ENCODE results near the gene TMEM106C. TPM values are rescaled to one million over a fixed set of nuclear protein-coding genes. Genes with fewer than 3 reads are reported as not detected.

TMEM106C gene
- polyA plus RNA-seq, 3 donors from 2014 or later, result 56.9 to 73.5 (median 62.6) TPM

DNA sequence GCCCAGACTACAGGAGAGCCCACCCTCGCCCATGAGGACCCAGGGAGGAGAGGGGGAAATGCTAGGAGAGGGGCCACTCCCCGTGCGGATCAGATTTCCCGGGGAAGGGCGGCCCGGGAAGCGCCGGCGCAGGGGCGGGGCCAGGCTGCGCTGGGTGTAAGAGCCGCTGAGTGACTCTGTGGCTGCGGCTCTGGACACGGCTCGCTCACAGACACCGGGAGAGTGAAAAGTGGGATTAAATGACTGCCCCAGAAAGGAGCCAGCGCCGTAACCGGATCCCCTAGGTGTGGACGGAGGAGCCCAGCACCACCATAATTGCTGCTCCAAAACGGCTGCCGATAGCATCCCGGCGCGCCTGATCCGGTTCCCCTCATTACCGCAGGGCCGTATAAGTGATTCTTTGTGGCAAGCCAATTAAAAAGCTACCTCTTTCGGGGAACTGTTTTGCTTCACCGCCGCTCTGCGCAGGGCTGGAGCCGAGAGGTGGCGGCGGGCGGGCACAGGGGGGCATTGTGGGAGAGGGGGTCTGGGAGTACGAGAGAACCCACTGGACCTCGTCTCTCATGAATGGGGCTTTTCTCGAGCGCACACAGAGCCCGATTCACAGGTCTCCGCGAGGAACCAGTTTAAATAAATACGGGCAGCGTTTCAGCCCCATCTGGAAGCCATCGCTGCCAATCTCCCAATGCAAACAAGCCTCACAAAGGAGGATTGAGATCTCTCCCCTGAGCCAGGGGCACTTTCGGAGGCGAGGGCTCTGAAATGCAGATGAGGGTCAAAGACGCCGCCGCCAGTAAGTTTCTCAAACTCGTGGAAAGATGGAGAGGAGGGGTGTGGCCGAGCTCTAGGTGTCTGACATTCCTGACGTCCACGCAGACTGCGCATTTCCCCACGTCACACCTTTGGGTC lies 38.4 kb downstream of the TMEM106C start:
- Mint-ChIP-seq H3K9me3 (no peaks in the 10 kb centered on the region), H3K4me3 (peak overlapping the region; percentile 46 to 71 (median 53)), H3K4me1 (peaks cover 24 to 39% of the 10 kb centered on the region in 2 donors), H3K36me3 (no peaks in the 10 kb centered on the region), H3K27me3 (ENCODE audit: low read depth in 3 of 3) (peaks cover 28 to 49% (median 34%) of the 10 kb centered on the region in 3 donors), H3K27ac (no peak overlapping the region)
- no peak for DNase-seq

DNA sequence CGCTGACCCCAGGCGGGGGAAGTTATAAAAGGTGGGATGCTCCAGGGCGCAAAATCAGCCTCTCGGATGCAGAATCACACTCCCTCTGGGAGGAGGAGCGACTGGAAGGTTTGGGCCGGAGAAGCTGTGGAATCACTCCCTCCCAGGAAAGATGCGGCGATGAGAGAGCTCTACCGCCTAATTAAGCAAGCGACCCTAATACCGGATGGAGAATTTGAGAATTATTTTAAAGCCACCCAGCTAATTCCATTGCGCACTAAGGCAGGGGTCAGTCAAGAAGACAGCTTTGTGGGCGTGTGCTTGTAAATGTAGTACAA lies 39.0 kb downstream of the TMEM106C start:
- no peak for DNase-seq
- peaks cover 29 to 50% (median 34%) of the 10 kb centered on the region in 3 donors for H3K27me3 Mint-ChIP-seq (ENCODE audit: low read depth in 3 of 3)
- no peaks in the 10 kb centered on the region for H3K36me3 Mint-ChIP-seq
- H3K4me1 Mint-ChIP-seq, result peaks cover 24 to 39% of the 10 kb centered on the region in 2 donors
- no peak overlapping the region for H3K27ac Mint-ChIP-seq
- H3K9me3 Mint-ChIP-seq, result no peaks in the 10 kb centered on the region
- H3K4me3 Mint-ChIP-seq, result peak overlapping the region in 4 of 5 donors; percentile 8 to 44 (median 14)

DNA sequence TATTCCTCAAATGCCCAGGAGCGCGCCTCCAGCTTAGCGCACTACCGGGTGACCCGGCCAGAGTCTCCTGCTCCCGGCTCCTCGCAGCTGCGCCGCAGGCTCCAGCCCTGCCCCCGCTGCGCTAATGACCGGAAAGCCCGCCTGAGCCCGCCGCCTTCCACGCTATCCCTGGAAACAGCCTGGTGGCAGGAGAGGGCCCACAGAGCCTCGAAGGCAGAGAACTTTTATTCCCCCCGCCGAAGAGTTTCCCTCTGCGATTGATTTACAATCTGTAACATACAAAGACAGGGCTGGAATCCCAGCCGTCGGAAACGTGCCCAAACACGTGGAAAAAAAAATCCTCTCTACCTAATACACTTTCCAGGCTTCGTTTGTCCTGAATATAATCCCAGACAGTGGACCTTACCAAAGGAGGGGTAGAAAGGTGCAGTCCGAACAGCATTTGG lies 39.4 kb downstream of the TMEM106C start:
- H3K27ac Mint-ChIP-seq, result no peak overlapping the region

DNA sequence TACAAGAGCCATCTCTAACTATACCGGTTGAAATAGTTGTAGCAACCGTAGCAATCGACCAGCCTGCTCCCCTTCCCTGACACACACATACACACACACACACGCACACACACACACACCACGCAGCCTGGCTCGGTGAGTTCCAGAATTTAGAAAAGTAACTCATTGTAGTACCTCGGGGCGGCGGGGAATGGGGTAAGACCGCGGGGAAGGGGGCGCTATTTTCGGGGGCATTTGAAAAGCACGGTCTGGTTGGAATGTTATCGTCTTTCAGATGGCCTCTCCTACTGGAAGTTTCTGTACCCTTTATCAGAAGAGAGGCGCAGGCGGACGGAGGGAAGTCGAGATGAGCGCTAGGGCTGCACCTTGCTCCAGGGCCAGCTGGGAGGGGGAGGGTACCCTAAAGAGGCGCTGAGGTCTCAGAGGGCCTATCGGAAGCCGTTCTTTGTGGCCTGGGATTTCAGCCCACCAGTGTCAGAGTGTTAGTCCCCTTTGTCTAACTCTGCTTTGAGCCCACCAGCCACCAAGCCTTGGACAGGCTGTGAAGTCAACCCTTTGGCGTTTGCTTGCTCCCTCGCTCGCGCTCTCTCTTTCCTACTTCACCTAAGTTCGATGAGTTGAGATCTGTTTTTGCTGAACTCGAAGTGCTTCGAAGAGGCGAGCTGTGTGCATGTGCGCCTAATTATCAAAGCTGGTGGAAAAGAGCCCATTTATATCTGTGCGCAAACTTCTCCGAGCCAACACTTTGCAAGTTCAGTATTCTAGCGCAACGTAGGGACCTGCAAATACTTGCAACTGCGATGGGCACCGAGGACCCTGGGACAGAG lies 40.0 kb downstream of the TMEM106C start:
- Mint-ChIP-seq H3K36me3 (no peaks in the 10 kb centered on the region), H3K27ac (no peak overlapping the region), H3K9me3 (no peaks in the 10 kb centered on the region), H3K27me3 (ENCODE audit: low read depth in 3 of 3) (peaks cover 28 to 49% (median 37%) of the 10 kb centered on the region in 3 donors), H3K4me1 (peaks cover 24 to 39% of the 10 kb centered on the region in 2 donors), H3K4me3 (peak overlapping the region in 4 of 5 donors; percentile 12 to 63 (median 32))
- DNase-seq, result no peak

More for the DNA sequence above, 39.4 kb downstream of the TMEM106C start:
- Mint-ChIP-seq H3K4me3 (peak overlapping the region in 2 of 5 donors; percentile 37 to 44), H3K4me1 (peaks cover 24 to 39% of the 10 kb centered on the region in 2 donors), H3K9me3 (no peaks in the 10 kb centered on the region), H3K36me3 (no peaks in the 10 kb centered on the region), H3K27me3 (ENCODE audit: low read depth in 3 of 3) (peaks cover 29 to 49% (median 36%) of the 10 kb centered on the region in 3 donors)
- DNase-seq, result no peak

DNA sequence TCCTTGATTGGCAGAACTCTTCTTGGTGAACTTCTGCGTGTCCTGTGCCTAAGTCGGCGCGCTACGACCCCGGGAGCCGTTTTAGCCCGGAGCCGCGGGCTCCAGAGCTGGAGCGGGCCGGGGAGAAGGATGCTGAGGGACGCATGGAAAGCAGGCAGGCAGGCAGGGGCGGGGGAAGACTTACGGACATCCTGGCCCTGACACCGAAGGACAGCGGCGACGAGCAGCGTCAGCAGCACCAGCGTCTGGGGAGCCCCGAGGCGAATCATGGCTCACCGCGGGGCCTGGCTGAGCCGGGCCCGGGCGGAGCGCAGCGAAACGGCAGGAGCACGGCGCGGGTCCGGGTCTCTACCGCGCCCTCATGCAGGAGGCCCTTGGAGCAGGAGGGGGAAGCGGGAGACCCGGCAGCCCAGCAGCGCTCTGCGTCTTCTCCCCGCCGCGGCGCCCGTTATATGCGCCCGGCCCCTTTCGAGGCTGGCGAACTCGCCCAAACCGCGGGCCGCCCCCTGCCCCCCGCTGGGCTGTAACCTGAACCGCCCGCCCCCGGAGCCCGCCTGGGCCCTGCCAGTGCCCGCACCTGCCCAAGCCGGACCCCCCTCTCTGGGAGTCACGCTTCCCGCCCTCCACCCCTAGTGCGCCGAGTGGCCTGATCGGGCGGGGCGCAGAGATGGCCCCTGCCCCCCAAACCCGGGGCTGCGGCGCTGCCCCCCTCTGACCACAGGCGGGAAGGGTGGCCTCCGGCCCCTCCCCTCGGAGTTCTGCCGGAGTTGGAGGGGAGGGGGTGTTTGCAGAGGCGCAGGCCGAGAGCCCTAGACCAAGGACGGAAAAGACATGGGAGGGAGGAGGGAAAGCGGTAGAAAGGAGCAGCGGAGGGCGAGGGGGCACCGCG lies 40.9 kb downstream of the TMEM106C start, which contains the start of gene COL2A1:
TSS of gene COL2A1 (minus strand) at position 424 of the 889 bp plus-strand sequence. CDS start at position 269, 155 bp downstream.
- H3K36me3 Mint-ChIP-seq, result no peaks in the 10 kb centered on the region
- H3K9me3 Mint-ChIP-seq, result no peaks in the 10 kb centered on the region
- H3K27me3 Mint-ChIP-seq (ENCODE audit: low read depth in 3 of 3), result peaks cover 24 to 49% (median 35%) of the 10 kb centered on the region in 3 donors
- H3K27ac Mint-ChIP-seq, result no peak within 1 kb of the TSS
- DNase-seq, result no peak
- H3K4me1 Mint-ChIP-seq, result peaks cover 24 to 39% of the 10 kb centered on the region in 2 donors
- H3K4me3 Mint-ChIP-seq, result peak within 1 kb of the TSS; percentile 4 to 63 (median 12)

DNA sequence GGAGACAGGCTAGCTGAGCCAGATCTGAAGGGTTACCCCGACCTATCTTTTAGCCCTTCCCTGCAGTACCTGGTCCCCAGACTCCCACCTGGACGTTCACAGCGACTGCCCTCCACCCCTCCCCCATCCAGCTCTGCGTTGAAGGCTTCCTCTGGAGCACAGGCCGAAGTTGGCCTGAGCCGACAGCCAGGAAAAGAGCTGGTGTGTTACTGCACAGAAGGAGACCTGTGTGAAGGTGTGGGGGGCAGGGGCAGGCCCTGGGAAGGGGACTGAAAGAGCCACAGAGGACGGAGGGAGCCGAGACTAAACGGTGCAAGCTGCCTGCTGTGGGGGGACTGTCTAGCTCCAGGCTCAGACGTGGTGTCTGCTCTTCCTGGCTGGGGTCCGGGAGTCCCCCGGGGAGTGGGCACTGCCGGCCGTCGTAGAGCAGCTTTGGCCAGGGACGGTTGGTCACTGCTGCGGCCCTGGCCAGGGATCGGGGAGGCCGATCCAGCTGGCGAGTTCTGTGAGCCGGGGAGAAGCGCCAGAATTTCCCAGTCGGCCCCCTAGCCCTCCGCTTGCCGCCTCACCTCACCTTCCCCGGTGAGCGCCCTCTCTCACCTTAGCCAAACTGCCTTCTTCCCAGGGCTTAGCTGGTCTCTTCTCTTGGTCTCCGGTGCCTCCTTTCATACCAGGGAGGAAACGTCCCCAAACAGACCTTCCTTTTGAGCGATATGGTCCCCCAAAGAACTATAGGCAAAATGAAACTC lies 41.8 kb downstream of the TMEM106C start:
- Mint-ChIP-seq H3K36me3 (no peaks in the 10 kb centered on the region), H3K27me3 (ENCODE audit: low read depth in 3 of 3) (peaks cover 22 to 51% (median 32%) of the 10 kb centered on the region in 3 donors), H3K4me3 (peak overlapping the region in 4 of 5 donors; percentile 48 to 69 (median 61)), H3K9me3 (no peaks in the 10 kb centered on the region), H3K4me1 (peaks cover 24 to 39% of the 10 kb centered on the region in 2 donors), H3K27ac (no peak overlapping the region)
- no peak for DNase-seq

DNA sequence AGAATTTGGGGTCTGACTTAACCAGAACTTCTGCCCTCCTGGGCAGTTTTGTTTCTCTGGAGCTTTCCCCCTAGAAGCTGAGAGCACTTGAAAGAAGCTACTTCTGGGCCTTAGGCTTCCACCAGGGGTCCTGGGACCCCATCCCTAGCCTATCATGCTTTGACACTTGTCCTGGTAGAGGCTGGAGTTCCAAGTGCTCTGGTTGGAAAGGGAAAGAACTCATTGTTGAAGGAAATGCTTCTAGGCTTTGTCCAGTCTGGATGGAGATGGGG lies 42.3 kb downstream of the TMEM106C start:
- Mint-ChIP-seq H3K36me3 (no peaks in the 10 kb centered on the region), H3K4me1 (peaks cover 24 to 39% of the 10 kb centered on the region in 2 donors), H3K9me3 (no peaks in the 10 kb centered on the region), H3K27ac (no peak overlapping the region), H3K4me3 (peak overlapping the region in 2 of 5 donors; percentile 54 to 68), H3K27me3 (ENCODE audit: low read depth in 3 of 3) (peaks cover 22 to 46% (median 30%) of the 10 kb centered on the region in 3 donors)
- no peak for DNase-seq

DNA sequence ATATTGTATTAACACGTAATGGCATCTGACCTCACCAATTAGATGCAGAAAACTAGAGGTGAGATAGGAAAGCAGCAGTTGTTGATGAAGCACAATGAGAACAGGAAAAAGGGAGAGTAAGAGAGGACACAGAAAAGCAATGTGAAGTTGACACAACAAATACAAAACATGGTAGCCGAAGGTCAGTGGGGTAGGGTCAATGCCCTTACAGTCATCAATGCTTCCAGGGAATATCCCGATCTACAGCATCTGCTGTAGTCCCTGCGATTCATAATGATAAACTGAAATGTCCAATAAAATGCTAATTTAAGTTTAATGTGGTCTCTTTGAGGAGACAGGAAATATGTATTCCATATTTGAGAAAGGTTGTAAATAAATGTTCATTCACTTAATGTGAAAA lies 43.8 kb downstream of the TMEM106C start:
- peaks cover 21 to 39% (median 22%) of the 10 kb centered on the region in 3 donors for H3K27me3 Mint-ChIP-seq (ENCODE audit: low read depth in 3 of 3)
- H3K4me3 Mint-ChIP-seq, result no peak overlapping the region
- no peaks in the 10 kb centered on the region for H3K9me3 Mint-ChIP-seq
- H3K4me1 Mint-ChIP-seq, result peaks cover 16 to 25% of the 10 kb centered on the region in 2 donors
- no peak for DNase-seq
- H3K36me3 Mint-ChIP-seq, result no peaks in the 10 kb centered on the region
- H3K27ac Mint-ChIP-seq, result no peak overlapping the region

DNA sequence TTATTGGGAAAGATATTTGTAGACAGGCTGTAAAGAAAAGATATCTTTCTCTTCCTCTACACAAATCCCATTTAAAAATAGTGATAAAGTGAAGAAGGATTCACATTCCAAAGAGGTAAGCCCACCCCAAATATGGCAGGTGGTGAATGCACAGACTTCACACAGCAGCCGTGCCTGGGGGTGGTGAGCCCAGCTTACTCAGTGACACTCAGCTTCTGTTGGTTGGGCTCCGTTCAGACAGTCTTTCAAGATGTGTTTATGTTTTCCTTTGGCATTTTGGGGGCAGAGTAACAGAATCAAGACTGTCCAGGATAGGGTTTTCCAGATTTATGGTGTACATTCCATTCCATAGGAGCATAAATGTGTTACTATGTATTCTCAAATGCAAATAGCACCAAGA lies 45.0 kb downstream of the TMEM106C start:
- H3K27ac Mint-ChIP-seq, result no peak overlapping the region
- H3K9me3 Mint-ChIP-seq, result no peaks in the 10 kb centered on the region
- no peak for DNase-seq
- H3K36me3 Mint-ChIP-seq, result no peaks in the 10 kb centered on the region
- H3K4me3 Mint-ChIP-seq, result no peak overlapping the region
- peaks cover 15 to 35% (median 16%) of the 10 kb centered on the region in 3 donors for H3K27me3 Mint-ChIP-seq (ENCODE audit: low read depth in 3 of 3)
- peaks cover 8 to 13% of the 10 kb centered on the region in 2 donors for H3K4me1 Mint-ChIP-seq

DNA sequence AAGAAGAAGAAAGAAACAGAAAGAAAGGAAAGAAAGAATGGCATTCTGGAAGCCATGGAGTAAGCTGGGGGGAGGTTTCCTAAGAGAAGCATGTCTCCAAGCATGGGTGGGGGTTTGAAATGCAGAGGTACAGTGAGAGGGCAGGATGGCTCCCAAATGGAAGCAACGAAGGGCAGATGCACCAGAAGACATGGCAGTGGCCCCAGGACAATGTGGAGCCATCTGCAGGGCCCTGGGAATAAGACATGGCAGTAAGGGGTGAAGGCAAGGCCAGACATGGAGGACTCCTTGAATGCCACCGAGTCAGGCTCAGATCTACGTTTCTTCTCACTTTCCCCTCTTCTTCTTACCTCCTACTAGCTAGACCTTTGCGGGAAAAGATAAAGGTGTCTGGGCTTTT lies 45.6 kb downstream of the TMEM106C start:
- Mint-ChIP-seq H3K4me1 (peaks cover 2 to 7% of the 10 kb centered on the region in 2 donors), H3K9me3 (no peaks in the 10 kb centered on the region), H3K27ac (no peak overlapping the region), H3K27me3 (ENCODE audit: low read depth in 3 of 3) (peaks cover 12 to 29% (median 16%) of the 10 kb centered on the region in 3 donors), H3K4me3 (no peak overlapping the region), H3K36me3 (no peaks in the 10 kb centered on the region)
- no peak for DNase-seq

DNA sequence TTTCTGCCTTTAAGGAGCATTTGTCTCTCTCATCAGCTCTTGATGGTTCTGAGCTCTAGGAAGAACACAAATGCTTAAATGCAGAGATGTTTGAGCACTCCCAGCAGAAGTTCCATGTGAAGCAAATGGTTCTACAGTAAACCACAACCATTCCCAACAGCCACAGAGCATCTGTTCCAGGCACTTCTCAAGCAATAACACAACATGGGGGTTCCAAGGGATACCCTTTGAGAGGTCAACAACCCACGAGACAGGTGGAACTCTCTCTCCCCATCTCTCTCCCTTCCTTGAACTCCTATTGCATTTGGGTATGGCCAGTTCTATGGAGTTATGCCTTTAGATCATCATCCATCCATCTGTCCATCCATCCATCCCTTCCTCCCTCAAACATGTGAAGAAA lies 46.1 kb downstream of the TMEM106C start:
- H3K9me3 Mint-ChIP-seq, result no peaks in the 10 kb centered on the region
- no peak overlapping the region for H3K27ac Mint-ChIP-seq
- H3K4me3 Mint-ChIP-seq, result no peak overlapping the region
- H3K27me3 Mint-ChIP-seq (ENCODE audit: low read depth in 3 of 3), result peaks cover 10 to 28% (median 16%) of the 10 kb centered on the region in 3 donors
- DNase-seq, result no peak
- H3K4me1 Mint-ChIP-seq, result peaks cover 2 to 6% of the 10 kb centered on the region in 2 donors
- H3K36me3 Mint-ChIP-seq, result no peaks in the 10 kb centered on the region

DNA sequence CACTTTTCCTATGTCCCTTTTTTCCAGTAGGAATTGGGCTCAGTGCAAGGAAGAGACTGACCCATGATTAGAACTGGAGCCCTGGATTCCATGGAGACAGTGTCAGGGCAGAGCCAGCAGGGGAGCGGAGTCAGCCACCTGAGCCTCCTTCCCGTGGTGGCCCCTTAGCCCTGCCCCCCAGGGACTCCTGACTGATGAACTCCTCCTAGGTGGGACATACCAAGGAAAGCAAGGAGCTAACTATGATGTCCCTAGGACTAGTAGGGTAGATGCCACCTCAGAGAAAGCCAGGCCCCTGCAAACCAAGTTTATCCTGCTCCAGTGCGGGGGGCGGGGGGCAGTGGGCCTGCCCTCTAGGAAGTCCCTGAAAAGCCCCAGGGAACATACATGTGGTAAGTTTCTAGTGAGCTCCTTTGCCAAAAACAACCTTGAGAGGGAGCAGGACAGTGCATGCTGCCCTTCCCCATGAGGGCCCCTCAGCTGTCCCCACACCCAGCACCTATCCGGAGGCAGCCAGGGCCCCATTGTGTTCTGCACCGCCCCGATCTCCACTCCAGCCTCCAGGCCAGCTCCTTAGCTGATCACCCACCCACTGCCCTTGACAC lies 47.1 kb downstream of the TMEM106C start:
- peaks cover 9 to 27% (median 15%) of the 10 kb centered on the region in 3 donors for H3K27me3 Mint-ChIP-seq (ENCODE audit: low read depth in 3 of 3)

More for the DNA sequence above, 47.1 kb downstream of the TMEM106C start:
- DNase-seq, result no peak
- Mint-ChIP-seq H3K9me3 (no peaks in the 10 kb centered on the region), H3K27ac (no peak overlapping the region), H3K4me1 (peaks cover under 1 to 3% of the 10 kb centered on the region in 2 donors), H3K4me3 (no peak overlapping the region), H3K36me3 (no peaks in the 10 kb centered on the region)

Data from immature natural killer cell (primary cell).